GM23248 (cell line): Measurements from ENCODE around the gene MPZL2.

Source experiments
- EZH2 ChIP-seq: fragments of 200-600 bp; sonication (generic); IDR thresholded peaks from 2 replicates; pipeline ENCODE4 v1.6.1; 2018; ENCODE audit warnings: antibody characterized with exemption, mild to moderate bottlenecking; ENCODE audit not compliant: insufficient read depth, poor library complexity, severe bottlenecking
- EZH2phosphoT487 ChIP-seq: fragments of 200-600 bp; sonication (generic); IDR thresholded peaks from 2 replicates; pipeline ENCODE4 v1.6.1; 2018; ENCODE audit warnings: antibody characterized with exemption, moderate library complexity, mild to moderate bottlenecking, low read depth; ENCODE audit not compliant: insufficient read depth

- TF ChIP-seq EZH2phosphoT487, result no peak
- TF ChIP-seq EZH2, result no peak
Measured at GRCh38 chr11:118216621-118217481, 47.2 kb downstream of the MPZL2 start.
